ENCODE results near the gene ZNF777.
A peak's percentile ranks its signal among the peaks of the same experiment; 100 is the strongest.
"Not testable (repeated sequence)": the region's sequence is repeated elsewhere in the genome, so short reads cannot be mapped to it uniquely, and the experiment has no call there.

Gene ZNF777

GRCh38 chr7:149449897-149450296 lies 11.0 kb downstream of the ZNF777 start:
- DNase-seq: no peak

- DNase-seq: no peak
These were observed 11.9 kb downstream of the ZNF777 start for GRCh38 chr7:149448961-149449360.

GRCh38 chr7:149446026-149446425 lies 14.8 kb downstream of the ZNF777 start:
- DNase-seq: not testable (repeated sequence)

- DNase-seq: no peak
These were observed 16.6 kb downstream of the ZNF777 start for GRCh38 chr7:149444287-149444686.

GRCh38 chr7:149443523-149443922 lies 17.3 kb downstream of the ZNF777 start:
- no peak for DNase-seq

GRCh38 chr7:149442924-149443323 lies 17.9 kb downstream of the ZNF777 start:
- DNase-seq: no peak

- peak; percentile 25 for DNase-seq
These were observed 20.6 kb downstream of the ZNF777 start for GRCh38 chr7:149440222-149440621.

GRCh38 chr7:149436358-149436757 lies 24.5 kb downstream of the ZNF777 start:
- no peak for DNase-seq

- no peak for DNase-seq
These were observed 27.7 kb downstream of the ZNF777 start for GRCh38 chr7:149433124-149433523.

GRCh38 chr7:149432121-149432691 lies 28.7 kb downstream of the ZNF777 start:
- no peak for DNase-seq

- no peak for DNase-seq
These were observed 29.3 kb downstream of the ZNF777 start for GRCh38 chr7:149431486-149432120.

GRCh38 chr7:149430192-149430591 lies 30.7 kb downstream of the ZNF777 start:
- DNase-seq: no peak

- no peak for DNase-seq
These were observed 33.0 kb downstream of the ZNF777 start for GRCh38 chr7:149427893-149428292.

- no peak for DNase-seq
These were observed 33.7 kb downstream of the ZNF777 start for GRCh38 chr7:149427096-149427680.

- DNase-seq: no peak
These were observed 37.3 kb downstream of the ZNF777 start for GRCh38 chr7:149423449-149424110.

GRCh38 chr7:149422914-149423301 lies 38.0 kb downstream of the ZNF777 start:
- no peak for DNase-seq

GRCh38 chr7:149422162-149422913 lies 38.5 kb downstream of the ZNF777 start:
- DNase-seq: peak; percentile 83

- no peak for DNase-seq
These were observed 40.9 kb downstream of the ZNF777 start for GRCh38 chr7:149420006-149420405.

- peak; percentile 20 for DNase-seq
These were observed 45.3 kb downstream of the ZNF777 start for GRCh38 chr7:149415391-149416071.

GRCh38 chr7:149414745-149415390 lies 46.0 kb downstream of the ZNF777 start:
- DNase-seq: peak; percentile 68

- DNase-seq: no peak
These were observed 46.7 kb downstream of the ZNF777 start for GRCh38 chr7:149414171-149414570.

- DNase-seq: not testable (repeated sequence)
These were observed 47.8 kb downstream of the ZNF777 start for GRCh38 chr7:149413083-149413482.

Data from CD4-positive, alpha-beta T cell treated with Interleukin-12 subunit alpha and Interleukin-12 subunit beta, for 1 hour (primary cell).